SKM-1 (cell line): ENCODE measurements around the gene UTF1.

Experiments used
- DNase-seq: peaks from one replicate; lab custom pipeline; 2025; ENCODE audit not compliant: unreplicated experiment; lab: John Stamatoyannopoulos, UW

The UTF1 gene

DNA sequence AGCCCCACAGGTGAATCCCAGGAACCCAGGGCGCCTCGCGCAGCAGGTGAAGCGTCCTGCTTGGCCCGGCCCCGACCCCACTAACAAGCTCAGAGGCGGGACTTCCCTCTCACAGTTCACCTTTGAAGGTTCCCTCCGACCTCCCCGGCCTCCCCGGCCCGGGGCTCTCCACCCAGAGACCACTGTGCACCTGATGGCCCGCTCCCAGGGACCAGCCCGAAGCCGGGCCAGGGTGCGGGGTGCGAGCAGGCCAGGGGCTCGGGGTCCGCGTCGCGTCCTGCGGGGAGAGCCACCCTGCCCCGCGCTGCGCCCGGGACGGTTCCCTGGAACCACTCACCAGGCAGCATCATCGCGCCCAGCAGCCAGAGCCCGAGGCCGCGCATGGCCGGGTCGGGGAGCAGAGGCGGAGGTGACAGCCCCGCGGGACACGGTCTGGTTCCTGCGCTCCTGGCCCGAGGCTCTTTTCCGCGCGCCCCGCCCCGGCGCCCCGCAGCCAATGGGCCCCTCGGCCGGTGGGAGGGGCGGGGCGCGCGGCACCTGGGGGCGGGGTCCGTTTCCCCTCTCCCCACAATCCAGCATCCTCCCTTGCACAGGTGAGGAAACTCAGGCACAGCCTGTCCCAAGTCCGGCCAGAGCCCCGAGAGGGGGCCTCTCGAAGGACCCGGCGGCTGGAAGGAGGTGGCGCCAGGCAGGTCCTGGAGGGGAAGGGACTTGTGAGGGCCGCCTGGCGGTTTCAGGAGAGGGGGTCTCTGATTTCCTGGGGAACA lies 46.6 kb downstream of the UTF1 start, which contains the start of gene ADAM8:
Gene ADAM8 (minus strand): TSS at position 434 of the 767 bp plus-strand sequence. CDS start 51 bp downstream, at position 383.
- DNase-seq: no peak

DNA sequence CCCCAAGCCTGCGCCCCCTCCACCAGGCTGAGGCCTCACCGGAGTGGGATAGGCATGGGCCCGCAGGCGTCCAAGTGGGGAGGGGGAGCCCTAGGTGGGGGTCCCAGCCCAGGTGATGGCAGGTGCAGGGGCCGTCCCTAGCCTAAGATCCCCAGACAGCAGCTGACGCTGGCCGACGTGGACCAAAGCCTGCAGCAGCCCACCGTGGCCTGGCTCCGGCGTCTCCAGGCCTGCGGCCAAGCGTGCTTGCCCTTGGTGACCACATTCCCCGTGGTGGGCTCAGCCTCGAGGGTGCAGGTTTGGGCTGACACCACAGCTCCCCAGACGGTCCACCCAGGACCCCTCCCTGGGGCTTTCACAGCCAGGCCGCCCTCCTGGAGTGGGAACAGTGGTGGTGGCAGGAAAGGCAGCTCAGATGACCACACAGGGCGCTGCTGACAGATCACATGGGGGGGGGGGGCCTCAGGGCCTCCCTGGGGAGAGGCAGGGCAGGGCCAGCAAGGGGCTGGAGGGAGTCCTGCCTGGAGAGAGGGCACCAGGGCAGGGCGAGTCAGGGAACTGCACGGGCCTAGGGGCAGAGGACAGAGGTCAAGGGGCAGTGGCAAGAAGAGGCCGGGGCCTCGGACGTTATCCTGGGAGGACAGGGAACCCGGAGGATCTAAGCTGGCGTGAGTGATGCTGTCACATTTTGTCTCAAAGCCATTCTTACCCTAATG lies 47.4 kb downstream of the UTF1 start:
- DNase-seq: no peak

DNA sequence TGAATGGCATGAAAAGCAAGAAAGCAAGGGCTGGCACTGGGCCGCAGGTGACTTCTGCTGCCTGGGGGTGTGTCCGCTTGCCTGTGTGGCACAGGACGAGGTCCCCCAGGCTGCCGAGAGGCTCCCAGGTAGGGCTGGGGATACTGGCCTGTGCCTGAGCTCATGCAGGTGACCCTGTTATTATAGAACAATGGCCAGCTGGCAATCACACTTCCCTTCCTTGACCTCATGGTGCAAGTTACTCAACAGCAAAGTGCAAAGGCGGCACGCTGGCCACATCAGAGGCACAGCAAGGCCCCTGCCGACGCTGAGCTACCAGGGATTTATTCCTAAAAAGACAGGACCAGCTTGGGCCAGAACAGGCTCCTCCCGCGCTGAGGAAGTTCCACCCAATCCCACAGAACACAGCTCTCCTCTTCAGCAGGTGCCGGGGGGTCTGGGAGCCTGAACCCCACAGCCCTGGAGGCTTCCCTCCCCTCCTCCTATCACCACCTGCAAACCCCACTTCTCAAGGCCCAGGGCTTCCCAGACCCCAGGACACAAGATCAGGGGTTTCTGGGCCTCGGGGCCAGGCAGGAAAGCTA lies 48.1 kb downstream of the UTF1 start:
- DNase-seq: peak; percentile 30

GRCh38 chr10:133278577-133279265 lies 48.7 kb downstream of the UTF1 start:
- DNase-seq: peak; percentile 95

GRCh38 chr10:133279326-133280226 lies 49.6 kb downstream of the UTF1 start:
- peak; percentile 66 for DNase-seq

- DNase-seq: no peak
These were observed 50.5 kb downstream of the UTF1 start for GRCh38 chr10:133280391-133281059.

DNA sequence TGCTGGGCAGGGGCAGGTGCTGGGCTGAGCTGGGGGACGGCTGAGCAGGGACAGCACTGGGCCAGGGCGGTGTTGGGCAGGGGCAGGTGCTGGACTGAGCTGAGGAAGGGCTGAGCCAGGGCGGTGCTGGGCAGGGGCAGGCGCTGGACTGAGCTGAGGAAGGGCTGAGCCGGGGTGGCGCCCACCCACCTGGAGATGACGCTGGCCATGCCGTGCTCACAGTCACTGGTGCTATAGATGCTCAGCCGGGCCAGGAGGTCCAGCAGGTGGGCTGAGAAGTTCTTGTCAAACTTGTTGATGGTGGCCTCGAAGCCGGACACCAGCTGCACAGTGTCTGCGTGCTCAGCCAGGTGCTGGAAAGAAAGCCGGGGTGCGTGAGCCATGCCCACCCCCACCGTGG lies 51.1 kb downstream of the UTF1 start:
- DNase-seq: no peak
